H1 (cell line): ENCODE results near the gene ZNF106. TPM values are rescaled to one million over a fixed set of nuclear protein-coding genes. Genes with fewer than 3 reads are reported as not detected.

Source experiments
- CTCF ChIA-PET: fragments of 300-600 bp; sonication (Branson Sonifier 250); formaldehyde crosslinking; loops from one replicate; lab custom pipeline; 2021; ENCODE audit not compliant: partially characterized antibody; lab: Charles Lee
- POLR2A ChIA-PET: fragments of 300-600 bp; sonication (Branson Sonifier 250); formaldehyde crosslinking; loops from one replicate; lab custom pipeline; 2021; ENCODE audit warnings: inconsistent platforms; ENCODE audit not compliant: partially characterized antibody; lab: Charles Lee
- DNase-seq, 2 experiments: peaks; one replicate each; pipeline versions ENCODE4 v3.0.0 to v3.0.0-alpha.2; 2010 to 2022; ENCODE audit warnings: low spot score in 2 of 2, low read depth in 1 of 2, mixed read lengths in 1 of 2
- FAIRE-seq: peaks from 2 replicates; lab custom pipeline; 2011; peaks lifted over from hg19 to GRCh38; lab: Jason Lieb, UNC
- H2AFZ ChIP-seq: 2 replicates; pipeline ENCODE4 v1.8.1; 2012; ENCODE audit warnings: low read length, inconsistent platforms
- H2AK5ac ChIP-seq: 2 replicates; pipeline ENCODE4 v1.6.1; 2013; ENCODE audit warnings: low read depth, low read length
- H2BK120ac ChIP-seq: replicated peaks from 2 replicates; pipeline ENCODE3; 2013; ENCODE audit warnings: low read depth, low read length, inconsistent platforms
- H2BK12ac ChIP-seq: 2 replicates; pipeline ENCODE4 v1.6.1; 2013; ENCODE audit warnings: low read depth, low read length
- H2BK15ac ChIP-seq: 2 replicates; pipeline ENCODE4 v1.6.1; 2013; ENCODE audit warnings: low read length
- H2BK20ac ChIP-seq: 2 replicates; pipeline ENCODE4 v1.6.1; 2013; ENCODE audit warnings: low read length
- H2BK5ac ChIP-seq: 2 replicates; pipeline ENCODE4 v1.6.1; 2013; ENCODE audit warnings: low read depth, low read length
- H3K14ac ChIP-seq: 2 replicates; pipeline ENCODE4 v1.6.1; 2013; ENCODE audit warnings: inconsistent platforms; ENCODE audit not compliant: insufficient read length
- H3K18ac ChIP-seq: 2 replicates; pipeline ENCODE4 v1.6.1; 2013; ENCODE audit warnings: low read length; ENCODE audit errors: extremely low read depth
- H3K23ac ChIP-seq: 2 replicates; pipeline ENCODE4 v1.6.1; 2013; ENCODE audit warnings: inconsistent platforms; ENCODE audit not compliant: insufficient read length
- H3K23me2 ChIP-seq: 2 replicates; pipeline ENCODE4 v1.6.1; 2013; ENCODE audit warnings: low read depth, low read length
- H3K27ac ChIP-seq: 2 replicates; pipeline ENCODE4 v1.6.1; 2011; ENCODE audit warnings: low read depth, low read length, inconsistent platforms
- H3K27me3 ChIP-seq, 4 experiments: replicated peaks in 1 of 4; 1 replicate in 1 of 4; 2 replicates in 3 of 4; pipeline versions ENCODE4 v1.6.1 to v1.8.1; 2011 to 2013; ENCODE audit warnings: low read length in 3 of 4, mild to moderate bottlenecking in 3 of 4, inconsistent platforms in 2 of 4, mixed read lengths in 2 of 4, moderate library complexity in 1 of 4; ENCODE audit not compliant: control insufficient read depth in 3 of 4, insufficient read depth in 3 of 4; ENCODE audit errors: extremely low read depth in 1 of 4
- H3K36me3 ChIP-seq, 4 experiments: 2 replicates each; pipeline versions ENCODE4 v1.6.1 to v1.8.1; 2011 to 2013; ENCODE audit warnings: mild to moderate bottlenecking in 4 of 4, low read length in 3 of 4, moderate library complexity in 2 of 4, control low read depth in 1 of 4, inconsistent platforms in 1 of 4; ENCODE audit not compliant: insufficient read depth in 4 of 4, control insufficient read depth in 2 of 4
- H3K4ac ChIP-seq: replicated peaks from 2 replicates; pipeline ENCODE3; 2013; ENCODE audit warnings: low read length, low read depth, mixed read lengths, inconsistent platforms; ENCODE audit not compliant: insufficient read length
- H3K4me1 ChIP-seq, 4 experiments: replicated peaks in 1 of 4; 1 replicate in 1 of 4; 2 replicates in 3 of 4; pipeline versions ENCODE4 v1.6.1 to v1.8.1; 2011 to 2013; ENCODE audit warnings: low read length in 3 of 4, inconsistent platforms in 2 of 4, mixed read lengths in 1 of 4; ENCODE audit not compliant: insufficient read depth in 4 of 4, control insufficient read depth in 3 of 4
- H3K4me2 ChIP-seq, 2 experiments: 2 replicates each; pipeline versions ENCODE4 v1.6.1 to v1.8.1; 2011 to 2013; ENCODE audit warnings: low read depth in 2 of 2, low read length in 2 of 2, control low read depth in 1 of 2, inconsistent platforms in 1 of 2, mild to moderate bottlenecking in 1 of 2; ENCODE audit not compliant: insufficient read depth in 1 of 2
- H3K4me3 ChIP-seq, 4 experiments: fragments of 200-600, 300-600 bp in 1 of 4; sonication (generic), shearing (Covaris generic), sonication (Bioruptor Twin) in 1 of 4; 2 replicates each; pipeline versions ENCODE4 v1.5.1 to v1.8.1; 2011 to 2016; ENCODE audit warnings: low read length in 4 of 4, low read depth in 3 of 4, control low read depth in 2 of 4, inconsistent platforms in 2 of 4, mild to moderate bottlenecking in 2 of 4, mixed read lengths in 1 of 4, moderate library complexity in 1 of 4; ENCODE audit not compliant: insufficient read depth in 2 of 4; ENCODE audit errors: extremely low read depth in 1 of 4
- H3K56ac ChIP-seq: replicated peaks from 2 replicates; pipeline ENCODE3; 2013; ENCODE audit warnings: low read depth, mild to moderate bottlenecking, mixed read lengths, low read length, inconsistent platforms; ENCODE audit not compliant: insufficient read length
- H3K79me1 ChIP-seq: 2 replicates; pipeline ENCODE4 v1.6.1; 2013; ENCODE audit warnings: low read depth, low read length, control low read depth
- H3K79me2 ChIP-seq, 2 experiments: 2 replicates each; pipeline versions ENCODE4 v1.6.1 to v1.8.1; 2012 to 2013; ENCODE audit warnings: low read length in 2 of 2, mild to moderate bottlenecking in 2 of 2, inconsistent platforms in 1 of 2; ENCODE audit not compliant: insufficient read depth in 2 of 2, control insufficient read depth in 1 of 2
- H3K9ac ChIP-seq, 4 experiments: replicated peaks in 1 of 4; 1 replicate in 1 of 4; 2 replicates in 3 of 4; pipeline versions ENCODE4 v1.6.1 to v1.8.1; 2011 to 2013; ENCODE audit warnings: low read depth in 3 of 4, low read length in 3 of 4, control low read depth in 2 of 4, mild to moderate bottlenecking in 2 of 4, moderate library complexity in 2 of 4, inconsistent platforms in 1 of 4; ENCODE audit errors: extremely low read depth in 1 of 4
- H3K9me3 ChIP-seq, 2 experiments: 2 replicates each; pipeline versions ENCODE4 v1.6.1 to v1.8.1; 2012 to 2013; ENCODE audit warnings: mild to moderate bottlenecking in 2 of 2, moderate library complexity in 2 of 2, control low read depth in 1 of 2, inconsistent platforms in 1 of 2, low read depth in 1 of 2, low read length in 1 of 2, mixed read lengths in 1 of 2; ENCODE audit not compliant: insufficient read depth in 2 of 2
- H4K20me1 ChIP-seq, 2 experiments: replicated peaks in 1 of 2; 2 replicates each; pipeline versions ENCODE3 to v1.8.1; 2011 to 2013; ENCODE audit warnings: inconsistent platforms in 2 of 2, low read length in 2 of 2, mild to moderate bottlenecking in 1 of 2; ENCODE audit not compliant: insufficient read depth in 2 of 2, control insufficient read depth in 1 of 2
- H4K5ac ChIP-seq: 2 replicates; pipeline ENCODE4 v1.6.1; 2013; ENCODE audit warnings: low read length, low read depth, mixed read lengths, inconsistent platforms; ENCODE audit not compliant: insufficient read length
- H4K8ac ChIP-seq: 2 replicates; pipeline ENCODE4 v1.8.0; 2013; ENCODE audit warnings: mild to moderate bottlenecking, moderate library complexity, low read length, inconsistent platforms; ENCODE audit not compliant: insufficient read depth; ENCODE audit errors: extremely low read depth
- H4K91ac ChIP-seq: replicated peaks from 2 replicates; pipeline ENCODE3; 2013; ENCODE audit warnings: low read length, mixed read lengths, inconsistent platforms; ENCODE audit not compliant: insufficient read length
- CBX8 ChIP-seq: fragments of 300-800, 300-1000 bp; sonication (generic); IDR thresholded peaks from 2 replicates; pipeline ENCODE4 v1.7.1; 2016; ENCODE audit warnings: low read depth, low read length, borderline replicate concordance
- CEBPB ChIP-seq: IDR thresholded peaks from 2 replicates; pipeline ENCODE4 v1.6.1; 2012; ENCODE audit warnings: low read depth, low read length
- CHD2 ChIP-seq: IDR thresholded peaks from 2 replicates; pipeline ENCODE4 v1.6.1; 2012; ENCODE audit warnings: low read length, improper control_type of control experiment
- EGR1 ChIP-seq: IDR thresholded peaks from 2 replicates; pipeline ENCODE4 v1.6.1; 2011; ENCODE audit warnings: low read depth, low read length, borderline replicate concordance
- HDAC2 ChIP-seq, 2 experiments: fragments of 300-600 bp in 1 of 2; sonication (generic) in 1 of 2; IDR thresholded peaks; 2 replicates each; pipeline ENCODE4 v1.6.1; 2011 to 2012; ENCODE audit warnings: low read depth in 2 of 2, low read length in 2 of 2, mild to moderate bottlenecking in 2 of 2, moderate library complexity in 2 of 2, borderline replicate concordance in 1 of 2, inconsistent platforms in 1 of 2
- KDM4A ChIP-seq: IDR thresholded peaks from one replicate; pipeline ENCODE4 v1.7.1; 2012; ENCODE audit warnings: low read depth, mild to moderate bottlenecking, moderate library complexity, low read length, inconsistent platforms; ENCODE audit not compliant: severe bottlenecking
- RFX5 ChIP-seq: IDR thresholded peaks from 2 replicates; pipeline ENCODE4 v1.6.1; 2011; ENCODE audit warnings: low read depth, low read length, improper control_type of control experiment, borderline replicate concordance
- RNF2 ChIP-seq: fragments of 200-900, 300-1000 bp; sonication (generic); IDR thresholded peaks from 2 replicates; pipeline ENCODE4 v1.7.1; 2016; ENCODE audit warnings: borderline replicate concordance, low read depth, mild to moderate bottlenecking, antibody characterized with exemption, low read length; ENCODE audit not compliant: poor library complexity, severe bottlenecking; ENCODE audit errors: missing control alignments
- RXRA ChIP-seq: IDR thresholded peaks from 2 replicates; pipeline ENCODE4 v1.6.1; 2011; ENCODE audit warnings: low read depth, mild to moderate bottlenecking, low read length, moderate library complexity; ENCODE audit not compliant: insufficient read depth
- TBP ChIP-seq: IDR thresholded peaks from 2 replicates; pipeline ENCODE4 v1.6.1; 2011; ENCODE audit warnings: low read depth, low read length, improper control_type of control experiment
- YY1 ChIP-seq: IDR thresholded peaks from 2 replicates; pipeline ENCODE4 v1.6.1; 2011; ENCODE audit warnings: low read depth, mild to moderate bottlenecking, low read length
- WGBS, 2 experiments: shearing (Covaris generic) in 1 of 2; methylation state at CpG; one replicate each; pipeline versions ENCODE4 v1.1.6 to v1.1.7; 2013 to 2015; ENCODE audit warnings: low lambda C conversion rate in 2 of 2, mixed read lengths in 2 of 2, inconsistent platforms in 1 of 2, low coverage in 1 of 2, missing lambda C conversion rate in 1 of 2; ENCODE audit not compliant: insufficient replicate concordance in 2 of 2, insufficient coverage in 1 of 2, insufficient read length in 1 of 2; ENCODE audit errors: extremely low coverage in 1 of 2, missing lambda C conversion rate in 1 of 2; 5-methylcytosine and 5-hydroxymethylcytosine counted together
- polyA plus RNA-seq, 7 experiments: library from polyadenylated mRNA; depleted of rRNA in 3 of 7; stranded (reverse) in 5 of 7; unstranded in 2 of 7; fragments of >200 nt in 5 of 7; fragments of 200-250 nt in 2 of 7; gene quantifications; 1 replicate in 5 of 7; 2 replicates in 1 of 7; 4 replicates in 1 of 7; pipeline versions ENCODE4 v1.2.1 to v1.2.3, GENCODE V29; 2011 to 2013; ENCODE audit warnings: missing spikeins in 2 of 7, mixed read lengths in 2 of 7
- total RNA-seq: library from RNA; stranded (reverse); fragmentation: NEBNext Ultra II Directional; extraction: Animal tissue kit (Norgen Biotek cat#: 25700); gene quantifications from 2 replicates; pipeline ENCODE4 v1.2.1, GENCODE V29; 2021
- TF ChIP-seq, protein P1 (sequence below): IDR thresholded peaks from 2 replicates; pipeline ENCODE4 v1.6.1; 2012; ENCODE audit warnings: low read length, inconsistent platforms

ZNF106 gene
- total and polyA plus RNA-seq, 2 of the 8 experiments (the other 6 are each of a cell fraction or from before 2014, with no cell fraction given): 18.2 to 62.0 TPM

DNA sequence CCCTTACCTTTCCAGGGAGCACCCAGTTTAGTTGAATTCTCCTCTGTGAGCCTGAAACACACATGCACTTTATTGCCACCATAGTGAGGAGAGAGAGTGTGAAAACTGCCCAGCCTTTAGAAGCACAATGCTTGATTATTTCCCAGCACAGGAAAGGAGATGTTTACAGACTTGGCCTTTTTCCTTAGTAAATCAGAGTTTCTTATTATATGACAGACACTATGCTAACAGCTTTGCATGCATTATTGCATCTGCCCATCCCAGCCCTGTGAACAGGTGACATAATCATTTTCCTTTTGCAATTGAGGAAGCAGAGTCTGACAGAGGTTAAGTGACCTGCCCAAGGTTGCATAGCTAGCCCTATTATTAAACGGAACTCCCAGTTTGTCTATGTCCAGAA is 95.1 kb downstream of the ZNF106 start:
- no peak overlapping the region for H3K9ac ChIP-seq
- no peaks in the 10 kb centered on the region for H3K79me1 ChIP-seq
- H2AK5ac ChIP-seq: no peak overlapping the region
- no peak overlapping the region for H2BK20ac ChIP-seq
- H3K14ac ChIP-seq: no peak overlapping the region
- no peaks in the 10 kb centered on the region for H3K9me3 ChIP-seq
- no peak overlapping the region for H3K4me2 ChIP-seq
- H3K4ac ChIP-seq: no peak overlapping the region
- ChIA-PET POLR2A (no interaction called here), CTCF (interaction anchor here (1.2 to 5.2 kb wide), 2 partner anchors 10 to 376 kb away, joined by 3 to 34 read pairs; no protein-coding TSS in a partner anchor)
- 89% methylated on average over 1 of the region's 1 CpG; no CpG with 5 or more reads in 1 of the 2 experiments for WGBS, 2 experiments
- no peak overlapping the region for H2BK5ac ChIP-seq
- H3K56ac ChIP-seq: no peak overlapping the region
- DNase-seq (no peak), FAIRE-seq (no peak)
- no peak overlapping the region for H2BK120ac ChIP-seq
- H3K23me2 ChIP-seq: no peaks in the 10 kb centered on the region
- H3K4me1 ChIP-seq: no peaks in the 10 kb centered on the region
- no peak overlapping the region for H3K23ac ChIP-seq
- no peaks in the 10 kb centered on the region for H3K27me3 ChIP-seq
- no peak overlapping the region for H2AFZ ChIP-seq
- no peaks in the 10 kb centered on the region for H3K36me3 ChIP-seq
- H3K27ac ChIP-seq: no peak overlapping the region
- no peaks in the 10 kb centered on the region for H3K79me2 ChIP-seq
- no peak overlapping the region for H3K18ac ChIP-seq
- no peak overlapping the region for H4K91ac ChIP-seq
- H4K5ac ChIP-seq: no peak overlapping the region
- H2BK12ac ChIP-seq: no peak overlapping the region
- no peak overlapping the region for H2BK15ac ChIP-seq
- no peak overlapping the region for H4K8ac ChIP-seq
- H4K20me1 ChIP-seq: no peaks in the 10 kb centered on the region
- no peak overlapping the region for H3K4me3 ChIP-seq
- TF ChIP-seq CBX8: no peak
- no peak for TF ChIP-seq TBP
- TF ChIP-seq, protein P1, sequence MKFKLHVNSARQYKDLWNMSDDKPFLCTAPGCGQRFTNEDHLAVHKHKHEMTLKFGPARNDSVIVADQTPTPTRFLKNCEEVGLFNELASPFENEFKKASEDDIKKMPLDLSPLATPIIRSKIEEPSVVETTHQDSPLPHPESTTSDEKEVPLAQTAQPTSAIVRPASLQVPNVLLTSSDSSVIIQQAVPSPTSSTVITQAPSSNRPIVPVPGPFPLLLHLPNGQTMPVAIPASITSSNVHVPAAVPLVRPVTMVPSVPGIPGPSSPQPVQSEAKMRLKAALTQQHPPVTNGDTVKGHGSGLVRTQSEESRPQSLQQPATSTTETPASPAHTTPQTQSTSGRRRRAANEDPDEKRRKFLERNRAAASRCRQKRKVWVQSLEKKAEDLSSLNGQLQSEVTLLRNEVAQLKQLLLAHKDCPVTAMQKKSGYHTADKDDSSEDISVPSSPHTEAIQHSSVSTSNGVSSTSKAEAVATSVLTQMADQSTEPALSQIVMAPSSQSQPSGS: no peak
- no peak for TF ChIP-seq EGR1
- TF ChIP-seq CHD2: no peak
- no peak for TF ChIP-seq CEBPB
- no peak for TF ChIP-seq RFX5
- TF ChIP-seq RNF2: no peak
- no peak for TF ChIP-seq YY1
- no peak for TF ChIP-seq KDM4A
- no peak for TF ChIP-seq HDAC2 (IDR thresholded peaks at IDR 0.05; ENCODE audit: borderline replicate concordance in 1 of 2, low read depth in 2 of 2, low read length in 2 of 2)
- TF ChIP-seq RXRA: no peak
